HPDE6-E6E7 (cell line): ENCODE results near the gene ADAT3.
A peak's percentile ranks its signal among the peaks of the same experiment; 100 is the strongest.
"Not testable (repeated sequence)": the region's sequence is repeated elsewhere in the genome, so short reads cannot be mapped to it uniquely, and the experiment has no call there.

Source experiments
- DNase-seq: peaks from one replicate; pipeline ENCODE4 v3.0.0; 2011; ENCODE audit warnings: missing footprints; ENCODE audit errors: extremely low spot score

ADAT3 gene

GRCh38 chr19:1882786-1883692 is 22.2 kb upstream of the ADAT3 start:
- DNase-seq = no peak

GRCh38 chr19:1883784-1884183 is 21.4 kb upstream of the ADAT3 start:
- no peak for DNase-seq

GRCh38 chr19:1884291-1884718 is 20.9 kb upstream of the ADAT3 start:
- no peak for DNase-seq

- no peak for DNase-seq
Observed at GRCh38 chr19:1884719-1885334, 20.4 kb upstream of the ADAT3 start.

- peak; percentile 85 for DNase-seq
Observed at GRCh38 chr19:1885398-1886119, 19.6 kb upstream of the ADAT3 start, which contains the start of gene ABHD17A. TSS of gene ABHD17A (minus strand) at chr19:1885496. CDS start at chr19:1881566, 3,930 bp downstream.

- DNase-seq = not testable (repeated sequence)
Observed at GRCh38 chr19:1886360-1886759, 18.8 kb upstream of the ADAT3 start.

GRCh38 chr19:1888385-1888784 is 16.8 kb upstream of the ADAT3 start:
- no peak for DNase-seq

DNA sequence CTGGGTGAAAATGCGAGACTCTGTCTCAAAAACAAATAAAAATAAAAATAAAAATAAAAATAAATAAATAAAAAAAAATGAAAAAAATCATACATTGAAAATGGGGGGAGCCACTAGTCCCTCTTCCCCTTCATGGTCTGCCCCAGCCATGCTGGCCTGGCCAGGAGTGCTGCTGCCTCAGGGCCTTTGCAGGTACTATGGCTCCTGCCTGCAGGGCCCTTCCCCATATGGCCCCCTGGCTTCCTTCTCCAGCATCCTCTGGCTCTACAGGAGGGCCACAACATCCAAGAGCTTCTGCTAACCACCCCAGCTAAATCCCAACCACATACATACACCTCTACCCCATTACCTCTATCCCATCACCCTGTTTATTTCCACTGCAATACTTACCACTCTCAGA is 15.3 kb upstream of the ADAT3 start:
- DNase-seq = no peak

DNA sequence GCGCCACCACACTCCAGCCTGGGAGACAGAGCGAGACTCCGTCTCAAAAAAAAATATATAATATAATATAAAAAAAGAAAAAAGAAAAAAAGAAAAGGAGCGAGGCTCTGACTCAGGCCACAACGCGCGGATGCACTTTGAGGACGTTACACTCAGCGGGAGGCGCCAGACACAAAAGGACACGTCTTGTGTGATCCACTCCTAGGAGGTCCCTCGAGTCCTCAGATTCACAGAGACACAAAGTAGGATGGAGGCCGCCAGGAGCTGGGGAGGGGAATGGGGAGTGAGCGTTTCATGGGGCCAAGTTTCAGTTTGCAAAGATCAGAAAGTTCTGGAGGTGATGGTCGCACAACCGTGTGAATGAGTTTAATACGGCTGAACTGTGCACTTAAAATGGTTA is 11.4 kb upstream of the ADAT3 start:
- DNase-seq = no peak

- no peak for DNase-seq
Observed at GRCh38 chr19:1896508-1896907, 8.7 kb upstream of the ADAT3 start.

- DNase-seq = no peak
Observed at GRCh38 chr19:1901940-1902404, 3.2 kb upstream of the ADAT3 start.

- no peak for DNase-seq
Observed at GRCh38 chr19:1902923-1903322, 2.3 kb upstream of the ADAT3 start.

- DNase-seq = no peak
Observed at GRCh38 chr19:1904860-1905109, 414 bp upstream of the ADAT3 start.

DNA sequence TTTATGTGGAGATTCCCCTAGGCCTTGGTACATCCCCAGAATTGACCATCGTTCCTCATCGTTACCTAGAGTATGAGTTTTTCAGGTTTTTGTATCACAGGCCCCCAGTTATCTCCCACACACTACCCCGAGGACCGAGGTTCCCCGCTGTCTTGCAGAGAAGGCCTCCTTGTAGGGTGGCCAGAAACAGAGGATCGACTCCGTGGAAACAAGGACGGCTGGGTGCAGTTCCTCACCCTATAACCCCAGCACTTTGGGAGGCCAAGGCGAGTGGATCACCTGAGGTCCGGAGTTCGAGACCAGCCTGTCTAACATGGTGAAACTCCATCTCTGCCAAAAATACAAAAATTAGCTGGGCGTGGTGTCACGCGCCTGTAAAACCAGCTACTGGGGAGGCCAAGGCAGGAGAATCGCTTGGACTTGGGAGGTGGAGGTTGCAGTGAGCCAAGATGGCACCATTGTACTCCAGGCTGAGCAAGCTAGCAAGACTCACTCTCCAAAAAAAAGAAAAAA is 720 bp downstream of the ADAT3 start:
- DNase-seq = no peak

GRCh38 chr19:1906985-1907562 is 1.9 kb downstream of the ADAT3 start:
- DNase-seq = no peak

DNA sequence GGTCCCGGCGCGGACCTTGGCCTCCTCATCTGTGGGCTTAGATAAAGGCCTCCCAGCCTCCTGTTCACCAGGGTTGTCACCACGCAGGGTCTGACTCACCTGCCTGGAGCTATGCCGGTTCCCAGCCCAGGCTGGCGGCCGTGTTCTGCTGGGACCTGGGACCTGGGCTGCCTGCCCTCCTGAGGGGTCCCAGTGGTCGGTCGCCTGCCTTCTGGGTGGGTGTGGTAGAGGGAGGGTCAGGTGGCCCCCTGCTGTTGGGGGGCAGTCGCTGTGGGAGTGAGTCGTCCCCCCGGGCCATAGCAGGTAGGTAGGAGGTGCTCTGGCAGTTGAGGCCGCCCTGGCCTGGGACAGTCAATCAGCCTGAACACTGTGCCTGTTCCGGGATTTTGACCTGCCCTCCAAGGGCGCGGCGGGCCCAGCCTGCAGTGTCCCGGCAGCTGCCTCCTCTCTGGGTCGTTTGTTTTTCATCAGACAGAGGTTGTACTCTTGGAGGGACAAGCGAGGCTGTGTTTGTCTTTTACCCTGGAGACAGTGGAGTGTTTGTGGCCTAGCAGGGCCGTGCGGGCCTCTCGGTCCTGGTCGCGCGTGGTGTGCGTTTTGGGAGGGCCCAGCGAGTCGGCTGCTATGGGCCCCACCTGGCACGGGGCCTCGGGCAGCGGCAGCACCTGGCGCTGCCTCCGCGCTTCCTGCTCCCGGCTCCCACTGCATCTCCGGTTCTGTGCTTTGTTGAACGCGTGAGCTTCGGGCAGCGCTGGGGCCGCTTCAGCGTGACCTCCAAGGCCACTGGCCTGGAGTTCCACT is 2.6 kb downstream of the ADAT3 start:
- DNase-seq = no peak

GRCh38 chr19:1908364-1908678 is 3.1 kb downstream of the ADAT3 start:
- no peak for DNase-seq

DNA sequence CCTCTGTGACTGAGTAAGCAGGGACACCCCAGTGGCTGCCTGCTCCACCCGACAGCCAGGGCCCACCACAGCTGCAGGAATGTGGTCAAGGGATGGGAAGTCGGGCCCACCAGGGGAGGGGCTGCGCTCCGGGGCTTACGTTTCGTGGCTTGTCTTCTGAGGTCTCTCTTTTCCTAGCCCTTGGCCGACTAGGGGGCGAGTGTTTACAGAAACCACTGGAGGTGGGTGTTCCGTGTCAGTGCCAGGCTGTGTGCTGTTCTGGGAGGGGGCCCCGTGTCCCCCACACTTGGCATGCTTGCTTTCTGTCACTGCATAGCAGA is 4.5 kb downstream of the ADAT3 start:
- DNase-seq = no peak

DNA sequence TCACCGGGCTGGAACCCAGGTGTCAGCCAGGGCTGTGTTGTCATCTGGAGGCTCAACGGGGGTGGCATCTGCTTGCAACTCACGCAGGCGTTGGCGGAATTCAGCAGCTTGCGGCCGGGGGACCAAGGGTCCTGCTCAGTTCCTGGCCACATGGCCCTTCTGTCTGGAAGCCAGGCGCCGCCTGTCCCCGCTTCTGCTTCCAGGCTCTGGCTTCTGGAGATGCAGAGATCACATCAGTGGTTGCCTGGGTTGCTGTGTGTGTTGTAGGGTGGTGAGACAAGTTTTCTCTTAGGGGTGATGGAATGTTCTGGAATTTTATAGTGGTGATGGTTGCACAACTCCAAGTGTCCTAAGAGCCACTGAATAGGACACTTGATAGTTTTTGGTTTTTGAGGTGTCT is 5.0 kb downstream of the ADAT3 start:
- DNase-seq = no peak

- no peak for DNase-seq
Observed at GRCh38 chr19:1911098-1911497, 5.9 kb downstream of the ADAT3 start.

GRCh38 chr19:1911995-1912394 is 6.8 kb downstream of the ADAT3 start:
- no peak for DNase-seq
